ENCODE measurements around the gene TGM6.

- TF ChIP-seq NR3C1 (CRISPR knock-in tag; conservative IDR thresholded peaks at IDR 0.05; ENCODE audit: low read depth), result no peak
- TF ChIP-seq GABPB1 (CRISPR knock-in tag; IDR thresholded peaks at IDR 0.05), result no peak
- no peak for TF ChIP-seq E2F4 (CRISPR knock-in tag; IDR thresholded peaks at IDR 0.05; ENCODE audit: borderline replicate concordance, low read depth)
- TF ChIP-seq, protein P1, sequence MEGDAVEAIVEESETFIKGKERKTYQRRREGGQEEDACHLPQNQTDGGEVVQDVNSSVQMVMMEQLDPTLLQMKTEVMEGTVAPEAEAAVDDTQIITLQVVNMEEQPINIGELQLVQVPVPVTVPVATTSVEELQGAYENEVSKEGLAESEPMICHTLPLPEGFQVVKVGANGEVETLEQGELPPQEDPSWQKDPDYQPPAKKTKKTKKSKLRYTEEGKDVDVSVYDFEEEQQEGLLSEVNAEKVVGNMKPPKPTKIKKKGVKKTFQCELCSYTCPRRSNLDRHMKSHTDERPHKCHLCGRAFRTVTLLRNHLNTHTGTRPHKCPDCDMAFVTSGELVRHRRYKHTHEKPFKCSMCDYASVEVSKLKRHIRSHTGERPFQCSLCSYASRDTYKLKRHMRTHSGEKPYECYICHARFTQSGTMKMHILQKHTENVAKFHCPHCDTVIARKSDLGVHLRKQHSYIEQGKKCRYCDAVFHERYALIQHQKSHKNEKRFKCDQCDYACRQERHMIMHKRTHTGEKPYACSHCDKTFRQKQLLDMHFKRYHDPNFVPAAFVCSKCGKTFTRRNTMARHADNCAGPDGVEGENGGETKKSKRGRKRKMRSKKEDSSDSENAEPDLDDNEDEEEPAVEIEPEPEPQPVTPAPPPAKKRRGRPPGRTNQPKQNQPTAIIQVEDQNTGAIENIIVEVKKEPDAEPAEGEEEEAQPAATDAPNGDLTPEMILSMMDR (IDR thresholded peaks at IDR 0.05), result no peak
- no peak for TF ChIP-seq KAT7 (CRISPR knock-in tag; IDR thresholded peaks at IDR 0.05; ENCODE audit: borderline replicate concordance)
- TF ChIP-seq TCF7 (CRISPR knock-in tag; IDR thresholded peaks at IDR 0.05; ENCODE audit: low read depth), result no peak
- TF ChIP-seq, protein P2, sequence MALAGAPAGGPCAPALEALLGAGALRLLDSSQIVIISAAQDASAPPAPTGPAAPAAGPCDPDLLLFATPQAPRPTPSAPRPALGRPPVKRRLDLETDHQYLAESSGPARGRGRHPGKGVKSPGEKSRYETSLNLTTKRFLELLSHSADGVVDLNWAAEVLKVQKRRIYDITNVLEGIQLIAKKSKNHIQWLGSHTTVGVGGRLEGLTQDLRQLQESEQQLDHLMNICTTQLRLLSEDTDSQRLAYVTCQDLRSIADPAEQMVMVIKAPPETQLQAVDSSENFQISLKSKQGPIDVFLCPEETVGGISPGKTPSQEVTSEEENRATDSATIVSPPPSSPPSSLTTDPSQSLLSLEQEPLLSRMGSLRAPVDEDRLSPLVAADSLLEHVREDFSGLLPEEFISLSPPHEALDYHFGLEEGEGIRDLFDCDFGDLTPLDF (CRISPR knock-in tag; IDR thresholded peaks at IDR 0.05), result no peak
- TF ChIP-seq SMAD4 (CRISPR knock-in tag; IDR thresholded peaks at IDR 0.05), result no peak
Measured at GRCh38 chr20:2357114-2357513, 23.6 kb upstream of the TGM6 start.

Data from WTC11 (cell line).